A673 (cell line): ENCODE measurements around the gene DNAI1. TPM values are rescaled to one million over a fixed set of nuclear protein-coding genes. Genes with fewer than 3 reads are reported as not detected.

Experiments
- BruUV-seq: library from RNA; stranded (reverse); fragments of 400-500 nt; replicated peaks from 2 replicates; lab custom pipeline; 2021; lab: Mats Ljungman, UMichigan
- CTCF ChIA-PET: fragments of 300-600 bp; sonication (Branson Sonifier 250); formaldehyde crosslinking; loops from one replicate; lab custom pipeline; 2022; ENCODE audit warnings: antibody characterized with exemption; lab: Charles Lee
- POLR2A ChIA-PET: fragments of 300-600 bp; sonication (Branson Sonifier 250); formaldehyde crosslinking; loops from one replicate; lab custom pipeline; 2022; ENCODE audit warnings: antibody characterized with exemption; ENCODE audit not compliant: low non-redundant PET; lab: Charles Lee
- DNase-seq: peaks from one replicate; pipeline ENCODE4 v3.0.0-alpha.2; 2015; ENCODE audit warnings: low spot score
- H3K27ac ChIP-seq: fragments of 200-600 bp; sonication (generic); 2 replicates; pipeline ENCODE4 v1.5.1; 2016; ENCODE audit warnings: mixed run types, low read depth, mild to moderate bottlenecking, mixed read lengths, antibody characterized with exemption, low read length; ENCODE audit not compliant: poor library complexity, severe bottlenecking
- H3K27me3 ChIP-seq: fragments of 200-600 bp; sonication (generic); replicated peaks from 2 replicates; pipeline ENCODE4 v1.6.1; 2017; ENCODE audit warnings: mixed run types, low read depth, mild to moderate bottlenecking, mixed read lengths, antibody characterized with exemption, low read length; ENCODE audit not compliant: insufficient read depth, poor library complexity
- H3K36me3 ChIP-seq: fragments of 200-600 bp; sonication (generic); 2 replicates; pipeline ENCODE4 v1.6.1; 2016; ENCODE audit warnings: mixed run types, mild to moderate bottlenecking, mixed read lengths, antibody characterized with exemption, low read length; ENCODE audit not compliant: insufficient read depth, poor library complexity, severe bottlenecking
- H3K4me1 ChIP-seq: fragments of 200-600 bp; sonication (generic); 2 replicates; pipeline ENCODE4 v1.6.1; 2017; ENCODE audit warnings: mixed run types, mild to moderate bottlenecking, mixed read lengths, antibody characterized with exemption, low read length; ENCODE audit not compliant: insufficient read depth, poor library complexity, severe bottlenecking
- H3K4me3 ChIP-seq: fragments of 200-600 bp; sonication (generic); 2 replicates; pipeline ENCODE4 v1.5.1; 2016; ENCODE audit warnings: low read depth, mixed run types, mild to moderate bottlenecking, mixed read lengths, low read length; ENCODE audit not compliant: poor library complexity, severe bottlenecking
- H3K9me3 ChIP-seq: fragments of 200-600 bp; sonication (generic); 2 replicates; pipeline ENCODE4 v1.6.1; 2016; ENCODE audit warnings: mixed run types, low read depth, mild to moderate bottlenecking, mixed read lengths, antibody characterized with exemption, low read length; ENCODE audit not compliant: poor library complexity, severe bottlenecking
- CTCF ChIP-seq: fragments of 300-800, 200-600 bp; sonication (generic); conservative IDR thresholded peaks from 2 replicates; pipeline ENCODE4 v1.5.1; 2017; ENCODE audit warnings: low read depth, mild to moderate bottlenecking, antibody characterized with exemption, low read length, moderate library complexity, mixed read lengths
- EZH2 ChIP-seq: fragments of 200-600 bp; sonication (generic); IDR thresholded peaks from 2 replicates; pipeline ENCODE4 v1.6.1; 2017; ENCODE audit warnings: borderline replicate concordance, low read depth, mild to moderate bottlenecking, mixed read lengths, antibody characterized with exemption, low read length; ENCODE audit not compliant: poor library complexity, severe bottlenecking
- intact Hi-C: fragments of 100-400 bp; cut with micrococcal nuclease; formaldehyde crosslinking; loops from one replicate; pipeline ENCODE4 v1.10.0; 2022; ENCODE audit not compliant: unreplicated experiment
- total RNA-seq: library from RNA; stranded (reverse); gene quantifications from 2 replicates; pipeline ENCODE4 v1.2.3, GENCODE V29; 2021

DNAI1 gene
- total RNA-seq, 1 experiment from 2014 or later: not detected

GRCh38 chr9:34555936-34556525 lies 97.4 kb downstream of the DNAI1 start:
- Histone ChIP-seq H3K36me3 (no peaks in the 10 kb centered on the region), H3K4me3 (no peak overlapping the region), H3K9me3 (no peaks in the 10 kb centered on the region), H3K27ac (no peak overlapping the region), H3K4me1 (peaks cover 9% of the 10 kb centered on the region), H3K27me3 (no peaks in the 10 kb centered on the region)
- CTCF ChIA-PET: no interaction called here
- intact Hi-C loops: no loop called here
- TF ChIP-seq EZH2 (no peak), CTCF (no peak)
- no TSS peak for BruUV-seq
- no peak for DNase-seq
- POLR2A ChIA-PET: no interaction called here

- POLR2A ChIA-PET: no interaction called here
Measured at GRCh38 chr9:34556949-34557348, 98.3 kb downstream of the DNAI1 start.

GRCh38 chr9:34557426-34558321 lies 99.1 kb downstream of the DNAI1 start:
- no peak for TF ChIP-seq EZH2
- no peak for TF ChIP-seq CTCF
- H3K4me3 ChIP-seq: no peak overlapping the region
- no TSS peak for BruUV-seq
- no peak for DNase-seq
- no peaks in the 10 kb centered on the region for H3K9me3 ChIP-seq
- intact Hi-C loops: no loop called here
- no peaks in the 10 kb centered on the region for H3K36me3 ChIP-seq
- ChIA-PET POLR2A (no interaction called here), CTCF (no interaction called here)
- no peaks in the 10 kb centered on the region for H3K27me3 ChIP-seq
- H3K4me1 ChIP-seq: peaks cover 9% of the 10 kb centered on the region
- no peak overlapping the region for H3K27ac ChIP-seq

More at GRCh38 chr9:34556949-34557348, 98.3 kb downstream of the DNAI1 start:
- H3K27ac ChIP-seq: no peak overlapping the region
- no peak for TF ChIP-seq CTCF
- TF ChIP-seq EZH2: no peak
- H3K4me1 ChIP-seq: peaks cover 9% of the 10 kb centered on the region
- no TSS peak for BruUV-seq
- H3K9me3 ChIP-seq: no peaks in the 10 kb centered on the region
- no peaks in the 10 kb centered on the region for H3K36me3 ChIP-seq
- H3K4me3 ChIP-seq: no peak overlapping the region
- DNase-seq: no peak
- intact Hi-C loops: no loop called here
- no peaks in the 10 kb centered on the region for H3K27me3 ChIP-seq
- CTCF ChIA-PET: no interaction called here
